Right kidney (tissue), 1 donor: ENCODE measurements around the gene EXOC4.

Source experiments
- DNase-seq: peaks from one replicate; pipeline ENCODE4 v3.0.0-alpha.2; 2016

Gene EXOC4

GRCh38 chr7:133675510-133676218 lies 422.8 kb downstream of the EXOC4 start:
- DNase-seq, result no peak

- DNase-seq, result no peak
Observed at GRCh38 chr7:133676805-133677370, 424.0 kb downstream of the EXOC4 start.

DNA sequence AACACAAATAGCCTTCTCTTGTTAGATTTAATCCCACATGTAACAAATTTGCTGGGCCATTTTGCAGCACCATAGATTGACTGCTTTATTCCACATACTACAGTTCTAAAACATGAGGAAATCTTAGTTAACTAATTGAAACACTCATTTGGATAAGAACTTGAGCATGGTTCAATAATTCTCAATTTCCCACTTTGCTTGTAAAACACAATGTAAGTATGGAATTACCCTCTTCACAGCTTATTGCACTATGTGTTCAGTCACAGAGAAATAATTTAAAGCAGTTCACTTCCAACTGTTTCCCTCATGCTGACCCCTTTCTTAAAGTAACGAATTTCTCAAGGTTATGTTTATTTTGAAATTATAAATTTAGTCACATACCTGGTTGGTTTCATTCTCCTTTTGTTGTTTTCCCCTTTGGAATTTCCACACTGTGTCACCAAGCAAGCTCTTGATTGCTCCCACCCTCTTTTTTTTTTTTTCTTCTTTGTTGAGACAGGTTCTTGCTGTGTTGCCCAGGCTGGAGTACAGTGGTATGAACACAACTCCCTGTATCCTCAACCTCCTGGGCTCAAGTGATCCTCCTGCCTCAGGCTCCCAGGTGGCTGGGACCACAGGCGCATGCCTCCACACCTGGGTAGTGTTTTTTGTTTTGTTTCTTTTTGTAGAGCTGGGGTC lies 425.4 kb downstream of the EXOC4 start:
- DNase-seq, result no peak

DNA sequence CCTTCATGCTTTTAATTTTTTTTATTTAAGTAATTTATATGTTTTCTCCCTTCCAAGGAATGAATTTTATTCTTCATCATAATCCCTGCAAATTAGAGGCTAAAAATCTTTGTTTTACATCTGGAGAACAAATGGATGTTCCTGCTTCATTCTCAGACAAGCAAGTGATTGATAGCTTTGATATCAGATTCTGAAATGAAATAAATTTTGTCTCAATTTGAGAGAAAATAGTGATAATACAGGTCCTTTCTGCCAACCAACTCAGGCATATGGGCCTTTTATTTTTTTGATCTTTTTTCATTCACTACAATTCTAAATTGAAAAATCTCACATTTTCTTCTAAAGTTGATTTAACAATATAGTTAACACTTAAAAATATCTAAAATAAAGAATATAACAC lies 427.1 kb downstream of the EXOC4 start:
- DNase-seq, result no peak

DNA sequence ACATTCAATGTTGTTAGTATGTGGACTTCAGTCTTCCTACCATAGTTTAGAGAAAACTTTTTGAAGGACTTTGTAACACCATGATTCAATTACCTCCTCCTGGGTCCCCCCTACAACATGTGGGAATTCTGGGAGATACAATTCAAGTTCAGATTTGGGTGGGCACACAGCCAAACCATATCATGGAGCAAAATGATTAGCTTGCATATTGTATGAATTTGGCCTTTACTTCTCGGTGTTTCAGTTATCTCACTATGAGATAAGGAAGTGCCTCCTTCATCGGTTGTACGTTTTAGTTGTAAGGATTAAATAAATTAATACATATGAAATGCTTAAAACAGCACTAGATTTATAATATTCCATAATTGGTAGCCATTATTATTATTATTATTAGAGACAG lies 428.7 kb downstream of the EXOC4 start:
- no peak for DNase-seq

DNA sequence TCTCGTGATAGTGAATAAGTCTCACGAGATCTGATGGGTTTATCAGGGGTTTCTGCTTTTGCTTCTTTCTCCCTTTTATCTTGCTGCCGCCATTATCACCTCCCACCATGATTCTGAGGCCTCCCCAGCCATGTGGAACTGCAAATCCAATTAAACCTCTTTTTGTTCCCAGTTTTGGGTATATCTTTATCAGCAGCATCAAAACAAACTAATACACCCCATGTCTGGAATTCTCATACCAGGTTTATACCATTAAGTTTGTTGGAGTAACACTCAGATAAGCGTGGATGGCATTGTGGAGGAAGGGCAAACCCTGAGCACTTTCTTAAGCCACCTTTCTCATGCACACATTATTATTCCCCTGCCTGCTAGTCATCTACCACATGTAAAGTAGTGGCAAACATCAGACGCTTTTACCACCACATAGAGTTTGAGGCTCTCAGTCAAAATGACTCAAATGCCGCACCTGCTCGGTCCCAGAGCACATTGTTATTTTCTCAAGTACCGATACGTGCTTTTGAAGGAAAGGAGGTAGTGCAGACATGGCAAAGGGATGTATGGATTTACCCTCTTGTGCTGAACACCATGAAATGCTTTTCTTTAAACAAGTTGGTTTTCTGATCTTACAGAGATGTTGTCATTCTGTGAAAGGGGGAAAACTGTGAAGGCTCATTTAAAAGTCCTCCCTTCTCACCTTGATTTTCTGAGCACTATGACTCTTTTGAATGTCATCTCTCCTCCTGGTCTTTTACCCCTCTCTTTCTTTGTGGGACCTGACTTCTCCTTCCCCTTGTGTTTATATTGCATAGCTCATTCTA lies 429.7 kb downstream of the EXOC4 start:
- no peak for DNase-seq

- DNase-seq, result no peak
Observed at GRCh38 chr7:133683182-133683454, 430.2 kb downstream of the EXOC4 start.

- no peak for DNase-seq
Observed at GRCh38 chr7:133688483-133689239, 435.8 kb downstream of the EXOC4 start.

GRCh38 chr7:133690740-133691139 lies 437.9 kb downstream of the EXOC4 start:
- no peak for DNase-seq

DNA sequence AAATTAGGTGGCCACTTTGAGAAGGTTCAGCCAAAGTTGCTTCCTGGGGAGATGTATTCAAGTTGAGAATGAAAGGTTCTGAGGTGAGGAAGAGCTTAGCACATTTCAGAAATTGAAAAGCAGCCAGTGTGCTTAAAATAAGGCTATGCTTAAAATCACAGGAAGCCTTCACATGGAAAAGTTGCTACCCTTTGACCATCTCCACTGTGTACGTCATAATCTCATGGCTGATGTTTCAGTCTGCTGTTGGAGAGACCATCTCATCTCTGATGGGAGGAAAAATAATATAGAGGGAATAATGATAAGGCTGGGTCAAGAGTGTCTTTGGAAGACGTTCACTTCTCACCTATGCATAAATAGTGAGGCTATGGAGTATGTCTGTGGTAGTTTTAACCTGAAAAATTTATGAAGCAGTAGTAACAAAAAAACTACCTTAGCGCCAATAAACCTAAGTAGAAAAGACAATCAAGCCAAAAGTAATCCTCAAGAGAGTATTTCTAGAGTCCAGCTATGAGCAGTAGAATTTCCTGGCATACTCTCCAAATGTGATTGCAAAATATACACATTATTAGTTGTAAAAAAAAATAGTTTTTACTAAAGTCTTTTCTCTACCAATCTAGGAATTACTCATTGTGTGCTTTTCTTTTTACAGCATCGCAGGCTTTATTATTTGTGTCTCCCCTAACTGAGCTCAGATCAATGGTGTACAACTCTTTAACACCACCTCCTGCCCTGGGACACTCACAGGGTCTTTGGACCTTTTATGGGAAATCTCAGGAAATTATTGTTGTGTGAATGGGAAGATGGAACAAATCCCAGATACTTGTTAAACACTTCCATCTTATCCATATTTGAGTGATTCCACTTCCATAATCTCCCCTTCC lies 439.1 kb downstream of the EXOC4 start:
- no peak for DNase-seq

DNA sequence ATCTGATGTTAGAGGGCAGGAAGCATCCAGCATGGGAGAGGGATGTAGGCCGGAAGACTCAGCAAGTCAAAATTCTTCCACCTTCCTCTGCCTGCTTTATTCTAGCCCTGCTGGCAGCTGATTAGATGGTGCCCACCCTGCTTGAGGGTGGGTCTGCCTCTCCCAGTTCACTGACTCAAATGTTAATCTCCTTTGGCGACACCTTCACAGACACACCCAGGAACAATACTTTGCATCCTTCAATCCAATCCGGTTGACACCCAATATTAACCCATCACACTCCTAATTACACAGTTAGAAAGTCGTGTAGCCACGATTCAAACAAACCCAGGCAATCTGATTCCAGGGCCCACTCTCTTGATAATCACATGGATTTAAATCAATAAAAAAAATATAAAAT lies 440.4 kb downstream of the EXOC4 start:
- no peak for DNase-seq

- DNase-seq, result no peak
Observed at GRCh38 chr7:133696056-133696455, 443.2 kb downstream of the EXOC4 start.

DNA sequence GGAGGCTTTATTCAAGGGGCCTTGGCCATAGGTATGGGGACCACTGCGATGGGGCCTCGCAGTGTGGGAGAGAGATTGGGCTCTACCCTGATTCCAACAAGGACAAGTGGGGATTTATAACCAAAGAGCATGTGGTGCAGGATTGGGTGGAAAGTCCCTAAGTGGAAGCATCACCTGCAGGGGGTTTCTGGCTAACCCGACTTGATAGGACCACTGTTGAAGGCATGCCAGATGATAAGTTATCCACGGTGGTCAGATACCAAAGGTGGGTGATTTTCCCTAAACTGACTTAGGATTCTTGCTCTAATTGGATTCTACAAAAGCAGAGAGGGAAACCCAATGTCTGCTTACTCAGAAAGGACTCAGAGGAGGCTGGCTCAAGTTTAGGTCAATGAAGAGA lies 444.7 kb downstream of the EXOC4 start:
- DNase-seq, result no peak

- no peak for DNase-seq
Observed at GRCh38 chr7:133698127-133698526, 445.2 kb downstream of the EXOC4 start.

DNA sequence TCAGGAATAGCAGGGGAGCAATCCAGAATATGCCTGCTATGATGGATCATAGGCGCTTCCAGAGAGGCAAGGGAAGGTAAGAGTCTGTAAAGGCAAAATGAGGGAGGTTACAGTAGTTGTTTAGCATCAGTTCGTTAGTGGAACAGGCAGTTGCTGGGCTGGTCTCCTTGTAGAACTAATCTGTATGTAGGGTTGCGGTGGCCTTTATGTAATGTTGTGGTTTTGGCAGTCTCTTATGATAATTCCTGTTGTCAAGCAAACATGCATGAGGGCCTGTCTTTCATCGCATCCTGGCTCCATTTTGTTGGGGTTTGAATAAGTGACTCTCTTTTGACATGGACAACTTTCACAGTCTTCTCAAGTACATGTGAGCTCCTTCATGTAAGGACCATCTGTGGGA lies 446.5 kb downstream of the EXOC4 start:
- DNase-seq, result no peak

DNA sequence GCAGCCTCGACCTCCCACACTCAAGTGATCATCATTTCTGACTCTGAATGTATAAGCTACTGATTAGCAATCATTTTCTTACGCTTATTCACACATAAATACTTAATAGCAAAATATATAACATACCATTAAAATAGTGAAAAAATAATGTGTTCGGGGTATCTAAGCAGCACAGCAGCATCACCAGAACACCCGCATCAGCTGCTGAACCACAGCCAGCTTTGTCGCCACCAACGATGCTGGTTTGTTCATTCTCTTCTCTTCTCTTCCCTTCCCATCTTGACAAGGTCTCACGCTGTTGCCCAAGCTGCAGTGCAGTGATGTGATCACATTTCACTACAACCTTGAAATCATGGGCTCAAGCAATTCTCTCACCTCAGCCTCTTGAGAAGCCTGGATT lies 449.2 kb downstream of the EXOC4 start:
- no peak for DNase-seq

DNA sequence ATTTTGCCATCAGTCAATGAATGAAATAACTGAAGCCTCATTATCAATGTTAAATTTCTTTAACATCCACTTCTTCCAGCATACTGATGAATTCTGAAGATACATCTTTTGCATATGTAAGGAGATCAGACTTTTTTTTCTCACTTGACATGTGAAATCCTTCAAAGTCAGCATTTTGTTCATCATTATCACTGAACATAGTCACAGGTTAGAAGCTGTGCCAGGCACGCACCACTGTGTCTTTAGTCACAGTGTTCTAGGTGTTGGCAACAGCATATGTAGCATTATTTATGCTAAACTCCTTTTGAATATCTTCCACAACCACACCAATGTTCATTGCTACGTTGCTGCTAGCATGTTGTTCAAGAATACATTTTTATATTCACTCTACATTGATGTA lies 450.1 kb downstream of the EXOC4 start:
- no peak for DNase-seq

- DNase-seq, result no peak
Observed at GRCh38 chr7:133703547-133703946, 450.7 kb downstream of the EXOC4 start.

DNA sequence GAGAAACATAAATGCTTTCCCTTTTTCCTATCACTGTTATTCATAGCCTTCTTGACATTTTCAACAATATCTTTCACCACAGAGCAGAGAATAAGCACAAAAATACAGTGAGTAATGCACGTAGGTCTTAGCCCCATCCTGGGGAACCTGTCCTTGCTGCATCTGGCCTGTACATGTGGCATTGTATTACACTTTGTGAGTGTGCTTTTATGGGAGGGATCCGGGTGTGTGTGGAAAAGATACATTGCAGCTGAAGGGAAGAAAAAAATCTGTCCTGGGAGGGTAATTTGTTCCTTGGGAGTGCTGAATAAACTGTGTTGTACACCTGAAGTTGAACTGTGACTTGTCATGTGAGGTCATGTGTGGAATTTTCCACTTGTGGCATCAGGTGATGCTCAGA lies 451.6 kb downstream of the EXOC4 start:
- no peak for DNase-seq

GRCh38 chr7:133705596-133705995 lies 452.7 kb downstream of the EXOC4 start:
- DNase-seq, result no peak

DNA sequence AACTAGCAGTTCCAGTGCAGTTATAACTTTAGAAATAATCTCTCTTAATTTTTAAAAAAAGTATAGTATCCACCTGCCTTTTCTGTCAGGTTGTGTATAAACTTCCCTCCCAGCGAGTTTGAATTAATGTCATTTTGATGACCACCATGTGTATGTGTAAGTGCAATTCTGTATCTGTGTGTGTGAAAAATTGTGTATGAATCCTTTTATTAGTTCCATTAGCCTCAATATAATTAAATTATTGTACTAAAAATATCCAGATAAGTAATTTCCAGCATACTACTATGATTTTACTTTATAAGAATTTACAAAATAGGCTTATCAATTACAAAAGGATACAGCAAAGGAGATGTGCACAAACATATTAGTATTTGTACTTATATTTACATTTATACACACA lies 453.1 kb downstream of the EXOC4 start:
- no peak for DNase-seq
